CD4-positive, alpha-beta T cell treated with Interleukin-12 subunit alpha and Interleukin-12 subunit beta, for 1 hour (primary cell): ENCODE data around the gene SGSH.
A peak's percentile ranks its signal among the peaks of the same experiment; 100 is the strongest.
"Not testable (repeated sequence)": the region's sequence is repeated elsewhere in the genome, so short reads cannot be mapped to it uniquely, and the experiment has no call there.

Experiments used
- DNase-seq: peaks from one replicate; pipeline ENCODE4 v3.0.0-alpha.2; 2020

The SGSH gene

DNA sequence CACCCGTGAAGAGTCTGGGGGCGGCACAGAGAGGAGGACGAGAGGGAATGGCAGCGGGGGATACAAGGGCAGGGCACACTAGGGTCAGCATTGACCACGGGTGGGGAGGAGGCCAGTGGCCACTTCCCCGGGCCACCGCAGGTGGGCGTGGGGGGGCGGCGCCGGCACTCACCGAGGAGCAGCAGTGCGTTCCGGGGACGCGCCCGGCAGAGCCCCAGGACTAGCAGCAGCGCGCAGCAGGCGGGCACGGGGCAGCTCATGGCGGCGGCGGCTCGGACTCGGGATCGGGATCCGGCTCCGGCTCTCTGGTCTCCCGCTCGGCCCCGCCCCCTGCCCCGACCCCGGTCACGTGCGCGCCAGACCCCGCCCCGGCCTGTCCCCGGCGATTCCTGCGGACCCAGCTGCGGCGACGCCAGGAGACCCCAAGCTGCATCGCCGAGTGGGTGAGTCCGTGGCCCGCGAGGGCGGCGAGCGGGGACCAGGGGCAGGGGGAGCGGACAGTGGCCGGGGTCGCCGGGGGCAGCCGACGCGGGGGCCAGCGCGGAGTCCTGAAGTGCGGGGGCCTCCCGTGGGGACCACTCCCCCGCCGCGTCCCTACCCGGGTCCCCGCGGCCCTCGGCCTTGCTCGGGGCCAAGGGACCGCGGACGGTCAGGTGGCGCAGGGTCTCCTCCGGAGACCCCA lies at the start of gene SGSH, which contains the start of gene SLC26A11:
Gene SGSH, minus strand, starts transcription at position 280 of the 682 bp plus-strand sequence. Its CDS starts 20 bp downstream, at position 260.
Gene SLC26A11, plus strand, starts transcription at position 374 of the 682 bp plus-strand sequence. CDS start 1,134 bp downstream, outside the sequence.
- peak; percentile 60 for DNase-seq

DNA sequence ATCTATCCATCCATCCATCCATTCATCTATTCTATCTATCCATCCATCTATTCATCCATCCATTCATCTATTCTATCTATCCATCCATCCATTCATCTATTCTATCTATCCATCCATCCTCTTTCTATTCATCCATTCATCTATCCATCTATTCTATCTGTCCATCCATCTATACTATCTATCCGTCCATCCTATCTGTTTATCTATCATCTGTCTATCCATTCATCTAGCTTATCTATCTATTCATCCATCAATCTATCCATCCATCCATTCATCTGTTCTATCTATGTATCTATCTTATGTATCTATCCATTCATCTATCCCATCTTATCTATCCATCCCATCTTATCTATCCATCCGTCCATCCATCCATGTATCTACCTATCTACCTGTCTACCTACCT lies 49.3 kb upstream of the SGSH start:
- no peak for DNase-seq

DNA sequence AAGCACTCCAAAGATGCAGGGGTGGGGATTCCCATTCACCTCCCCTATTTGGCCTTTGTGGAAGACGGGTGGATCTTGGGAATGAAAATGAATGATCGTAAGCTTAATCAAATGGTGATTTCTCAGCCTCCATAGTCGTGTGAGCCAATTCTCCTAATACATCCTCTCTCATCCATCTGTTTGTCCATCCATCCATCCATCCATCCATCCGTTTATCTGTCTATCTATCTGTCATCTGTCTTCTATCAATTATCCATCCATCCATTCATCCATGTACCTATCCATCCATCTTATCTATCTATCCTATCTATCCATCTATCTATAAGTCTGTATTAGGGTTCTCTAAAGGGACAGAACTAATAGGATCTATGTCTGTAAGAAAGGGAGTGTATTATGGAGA lies 48.3 kb upstream of the SGSH start:
- DNase-seq: no peak

DNA sequence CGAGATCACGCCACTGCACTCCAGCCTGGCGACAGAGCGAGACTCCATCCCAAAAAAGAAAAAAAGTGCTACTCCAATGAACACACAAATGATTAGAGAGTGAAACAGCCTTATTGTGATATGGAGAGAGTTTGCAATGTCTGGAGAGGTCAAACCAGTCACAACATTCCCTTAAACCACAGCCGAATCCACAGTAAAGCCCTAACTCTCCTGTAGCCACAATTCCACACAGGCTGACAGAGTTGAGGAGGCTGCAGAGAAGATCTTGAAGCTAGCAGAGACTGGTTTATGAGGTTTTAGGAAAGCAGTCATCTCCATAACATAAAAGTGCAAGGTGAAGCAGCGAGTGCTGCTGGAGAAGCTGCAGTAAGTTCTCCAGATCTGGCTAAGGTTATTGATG lies 47.3 kb upstream of the SGSH start:
- DNase-seq: no peak

DNA sequence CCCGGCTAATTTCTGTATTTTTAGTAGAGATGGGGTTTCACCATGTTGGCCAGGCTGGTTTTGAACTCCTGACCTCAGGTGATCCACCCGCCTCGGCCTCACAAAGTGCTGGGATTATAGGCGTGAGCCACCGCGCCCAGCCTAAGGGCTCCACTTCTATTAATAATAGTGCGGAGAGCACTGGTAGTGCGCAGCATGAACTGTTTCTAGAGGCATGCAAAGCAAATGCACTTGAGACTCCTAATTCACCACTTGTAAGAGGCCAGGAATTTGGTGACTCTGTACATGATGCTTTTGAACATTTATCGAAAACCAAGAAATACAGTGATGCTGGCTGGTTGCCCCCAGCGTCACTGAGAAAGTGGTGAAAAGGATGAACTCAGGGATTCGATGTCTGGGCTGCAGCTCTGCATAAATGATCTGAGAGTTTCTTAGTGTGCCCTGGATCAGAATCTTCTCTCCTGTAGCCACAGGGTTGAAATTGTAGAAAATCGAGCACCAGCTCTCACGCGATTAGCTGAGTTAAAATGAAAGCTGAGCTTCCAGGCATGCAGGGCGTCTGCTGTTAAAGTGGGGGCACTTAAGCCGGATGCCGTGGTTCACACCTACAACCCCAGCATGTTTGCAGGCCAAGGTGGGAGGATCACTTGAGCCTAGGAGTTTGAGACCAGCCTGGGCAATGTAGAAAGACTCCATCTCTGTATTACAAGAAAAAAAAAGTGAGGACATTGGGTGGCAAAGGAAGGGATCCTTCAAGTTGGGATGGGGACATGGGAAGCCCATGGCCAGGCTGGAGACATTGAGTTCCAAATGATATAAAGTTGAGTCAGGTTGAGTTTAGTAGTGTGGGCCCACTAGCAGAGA lies 45.3 kb upstream of the SGSH start:
- peak; percentile 73 for DNase-seq

DNA sequence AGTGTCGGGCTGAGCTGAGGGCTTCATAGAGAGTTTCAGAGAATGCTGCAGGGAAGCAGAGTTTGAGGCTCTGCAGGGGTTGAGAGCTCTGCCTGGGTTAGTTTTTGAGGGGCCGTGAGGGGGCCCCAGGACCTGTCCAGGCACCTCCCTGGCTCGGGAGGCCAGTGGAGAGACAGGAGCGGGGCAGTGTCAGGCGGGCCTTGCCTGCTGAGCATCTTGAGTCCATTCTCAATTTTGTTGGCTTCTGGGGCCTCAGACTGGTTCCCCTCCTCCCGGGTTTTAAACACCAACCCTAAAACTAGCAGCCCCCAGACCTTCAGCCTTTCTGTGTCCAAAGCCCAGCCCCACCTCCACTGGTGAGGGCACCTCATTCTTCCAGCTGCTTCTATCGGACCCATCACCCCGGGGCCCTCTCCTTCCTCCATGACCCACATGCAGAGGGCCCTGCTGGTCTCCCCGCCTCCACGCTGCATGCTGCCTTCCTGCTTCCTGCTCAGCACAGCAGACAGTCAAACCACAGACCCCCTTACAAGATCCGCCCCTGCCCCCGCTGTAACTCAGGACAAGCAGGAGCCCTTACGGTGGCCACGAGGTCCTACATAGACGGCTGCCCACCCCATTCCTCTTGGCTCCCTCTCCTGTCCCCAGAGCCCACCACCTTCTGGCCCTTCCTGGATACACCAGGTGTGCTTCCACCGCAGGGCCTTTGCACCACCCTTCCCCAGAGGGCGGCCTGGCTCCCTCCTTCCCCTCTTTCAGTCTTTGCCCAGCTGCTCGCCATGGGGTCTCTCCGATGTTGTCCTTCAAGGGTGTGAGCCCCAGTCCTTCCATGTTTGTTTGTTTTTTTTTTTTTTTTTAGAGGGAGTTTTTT lies 44.3 kb upstream of the SGSH start:
- DNase-seq: peak; percentile 59

DNA sequence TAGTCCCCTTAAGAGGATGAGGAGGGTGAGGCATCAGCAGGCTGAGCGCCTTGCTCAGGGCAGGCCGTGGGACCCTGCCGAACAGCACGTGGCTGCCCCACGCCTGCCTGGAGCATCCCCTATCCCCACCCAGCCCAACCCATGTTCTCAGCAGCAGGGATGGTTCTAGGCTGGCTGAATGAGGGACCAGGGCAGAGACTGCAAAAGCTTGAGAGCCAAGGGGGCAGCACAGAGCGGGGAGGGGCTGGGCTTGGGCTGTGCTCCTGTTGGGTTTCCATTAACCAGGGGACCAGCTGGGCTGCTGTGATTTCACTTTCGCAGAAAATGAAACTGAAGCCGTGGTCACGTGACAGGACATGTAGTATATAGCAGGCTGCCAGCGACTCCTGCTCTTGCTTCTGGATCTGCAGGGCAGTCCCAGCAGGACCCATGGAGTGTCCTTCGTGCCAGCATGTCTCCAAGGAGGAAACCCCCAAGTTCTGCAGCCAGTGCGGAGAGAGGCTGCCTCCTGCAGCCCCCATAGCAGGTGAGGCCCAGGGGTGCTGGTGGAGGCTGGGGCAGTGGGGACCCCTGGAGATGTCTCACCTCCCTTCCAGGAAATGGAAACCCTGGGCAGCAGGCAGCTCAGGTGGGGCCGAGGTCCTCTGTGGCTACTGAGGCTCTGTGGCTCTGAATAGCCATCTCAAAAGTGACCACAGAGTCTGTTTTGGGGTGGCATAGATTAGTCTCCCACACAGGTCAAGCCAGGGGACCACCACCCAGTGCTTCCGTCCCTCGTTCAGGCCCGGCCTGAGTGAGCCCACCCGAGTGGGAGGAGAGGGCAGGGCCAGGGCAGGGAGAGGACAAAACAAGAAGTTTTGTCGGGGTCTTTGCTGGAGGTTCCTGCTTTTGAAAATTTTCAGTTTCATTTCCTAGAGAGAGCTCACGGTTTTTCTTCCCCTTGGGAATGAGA lies 43.4 kb upstream of the SGSH start:
- DNase-seq: peak; percentile 89

DNA sequence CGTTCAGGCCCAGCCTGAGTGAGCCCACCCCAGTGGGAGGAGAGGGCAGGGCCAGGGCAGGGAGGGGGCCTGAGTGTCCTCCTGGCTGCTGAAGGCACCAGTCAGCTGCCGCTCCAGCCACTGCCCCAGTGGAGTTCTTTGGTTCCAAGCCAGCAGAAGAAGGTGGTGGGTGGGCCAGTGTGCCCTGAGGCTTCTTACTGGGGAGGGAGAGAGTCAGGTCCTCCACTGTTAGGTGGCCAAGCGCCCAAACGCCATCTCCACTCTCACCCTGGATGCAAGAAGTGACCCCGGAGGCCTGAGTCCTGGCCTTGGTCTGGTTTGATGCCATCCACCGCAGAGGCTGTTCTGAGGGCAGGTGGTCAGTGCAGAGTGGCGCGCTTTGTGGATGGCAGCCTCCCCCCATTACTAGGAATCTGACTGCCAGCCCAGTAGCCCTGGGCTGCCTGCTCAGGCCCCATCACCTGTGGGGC lies 42.7 kb upstream of the SGSH start:
- no peak for DNase-seq

DNA sequence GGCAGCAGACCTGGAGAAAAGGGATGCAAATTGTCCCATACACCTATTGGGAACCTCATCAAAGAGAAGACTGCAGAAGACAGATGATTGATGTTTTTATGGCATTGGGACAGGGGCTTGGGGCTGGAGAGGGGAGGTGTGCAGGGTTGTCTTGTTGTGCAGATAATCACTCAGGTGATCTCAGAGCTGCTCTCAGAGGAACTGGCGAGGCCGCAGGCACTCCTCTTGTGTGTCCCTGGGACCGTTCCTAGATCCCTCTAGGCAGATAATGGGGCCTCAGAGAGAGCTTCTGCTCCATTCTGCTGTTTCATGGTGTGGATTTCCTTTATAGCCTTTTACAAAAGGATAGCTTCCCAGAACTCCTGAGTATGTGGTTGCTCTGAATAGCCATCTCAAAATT lies 42.2 kb upstream of the SGSH start:
- no peak for DNase-seq

DNA sequence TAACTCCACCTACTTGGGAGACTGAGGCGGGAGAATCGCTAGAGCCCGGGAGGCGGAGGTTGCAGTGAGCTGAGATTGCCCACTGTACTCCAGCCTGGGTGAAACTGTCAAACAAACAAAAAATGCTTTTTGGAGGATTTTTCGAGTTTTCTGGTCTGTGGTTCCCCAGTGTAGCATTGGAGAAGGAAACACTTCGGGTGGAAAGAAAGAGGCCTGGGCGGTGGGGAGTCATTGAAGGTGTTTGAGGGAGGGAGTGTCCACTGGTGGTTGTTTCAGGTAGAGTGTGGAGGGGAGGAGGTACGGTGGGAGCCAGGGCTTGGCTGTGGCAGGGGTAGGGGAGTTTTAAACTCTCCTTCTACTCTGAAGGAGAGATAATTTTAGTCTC lies 41.8 kb upstream of the SGSH start:
- DNase-seq: no peak

DNA sequence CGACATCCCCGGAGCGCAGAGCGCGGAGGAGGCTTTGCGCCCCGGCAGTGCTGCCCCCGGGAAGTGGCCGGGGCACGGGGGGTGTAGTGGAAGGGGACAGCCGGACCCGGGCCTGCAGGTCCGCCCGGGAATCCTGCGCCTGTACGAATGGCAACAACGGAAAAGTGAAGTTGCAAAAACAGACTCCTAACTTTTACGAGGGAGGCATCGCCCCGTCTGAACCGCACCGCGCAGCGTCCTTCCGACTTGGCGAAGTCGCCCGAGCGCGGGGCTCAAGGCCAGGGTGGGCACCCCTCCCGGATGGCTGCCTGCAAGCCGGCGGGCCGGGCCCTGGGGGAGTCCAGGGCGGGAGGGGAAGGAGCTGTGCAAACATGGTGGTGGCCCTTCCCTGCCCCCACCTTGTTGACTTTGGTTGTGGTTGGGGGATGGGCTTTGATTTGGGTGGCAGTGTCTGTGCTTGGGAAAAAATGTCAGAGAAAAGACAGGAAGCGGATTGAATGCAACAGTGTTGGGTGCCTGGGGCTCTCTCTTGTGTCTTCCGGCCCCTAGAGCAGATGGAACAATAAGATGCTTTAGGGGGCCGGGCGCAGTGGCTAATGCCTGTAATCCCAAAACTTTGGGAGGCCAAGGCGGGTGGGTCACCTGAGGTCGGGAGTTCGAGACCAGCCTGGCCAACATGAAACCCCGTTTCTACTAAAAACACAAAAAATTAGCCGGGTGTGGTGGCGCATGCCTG lies 41.2 kb upstream of the SGSH start:
- DNase-seq: peak; percentile 83

DNA sequence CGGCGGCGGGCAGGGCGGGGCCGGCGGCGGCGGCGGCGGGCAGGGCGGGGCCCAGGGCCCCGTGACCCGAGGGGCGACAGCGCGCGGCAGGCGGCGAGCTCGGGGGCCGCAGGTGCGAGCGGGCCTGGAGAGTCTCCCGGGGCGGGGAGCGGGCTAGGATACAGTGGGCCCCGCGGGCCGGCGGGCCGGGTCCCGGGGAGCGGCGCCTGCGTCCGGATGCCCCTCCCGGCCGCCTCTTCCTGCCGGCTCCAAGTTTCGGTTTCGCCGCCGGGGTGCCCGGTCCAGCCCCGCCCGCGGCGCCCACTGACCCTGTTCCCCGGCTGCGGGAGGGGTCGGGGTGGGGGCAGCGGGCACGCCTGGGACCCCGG lies 40.6 kb upstream of the SGSH start, which contains the start of gene RNF213:
Gene RNF213, plus strand, starts transcription at position 62 of the 368 bp plus-strand sequence. CDS start 2,830 bp downstream, outside the sequence.
- DNase-seq: peak; percentile 65

DNA sequence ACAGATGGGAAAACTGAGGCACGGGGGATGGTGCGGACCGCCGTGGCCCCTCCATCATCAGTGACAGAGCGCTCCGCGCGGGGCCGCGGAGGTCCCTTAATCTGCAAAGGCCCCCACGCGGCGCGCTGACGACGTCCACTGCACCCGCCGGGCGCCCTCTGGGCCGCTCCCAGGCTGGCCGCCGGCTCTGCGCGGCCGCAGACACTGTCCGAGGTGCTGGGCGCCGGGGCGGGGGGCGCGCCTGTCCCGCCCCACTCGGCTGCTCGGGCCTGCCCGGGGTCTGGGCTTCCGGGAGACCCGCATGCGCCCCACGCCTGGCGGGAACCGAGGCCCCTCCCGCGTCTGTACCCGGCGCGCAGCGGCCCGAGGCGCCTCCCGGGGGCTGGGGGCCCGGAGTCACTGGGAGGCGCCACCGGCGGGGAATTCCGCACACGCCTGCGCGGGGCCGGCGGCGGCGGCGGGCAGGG lies 40.0 kb upstream of the SGSH start:
- DNase-seq: peak; percentile 85

DNA sequence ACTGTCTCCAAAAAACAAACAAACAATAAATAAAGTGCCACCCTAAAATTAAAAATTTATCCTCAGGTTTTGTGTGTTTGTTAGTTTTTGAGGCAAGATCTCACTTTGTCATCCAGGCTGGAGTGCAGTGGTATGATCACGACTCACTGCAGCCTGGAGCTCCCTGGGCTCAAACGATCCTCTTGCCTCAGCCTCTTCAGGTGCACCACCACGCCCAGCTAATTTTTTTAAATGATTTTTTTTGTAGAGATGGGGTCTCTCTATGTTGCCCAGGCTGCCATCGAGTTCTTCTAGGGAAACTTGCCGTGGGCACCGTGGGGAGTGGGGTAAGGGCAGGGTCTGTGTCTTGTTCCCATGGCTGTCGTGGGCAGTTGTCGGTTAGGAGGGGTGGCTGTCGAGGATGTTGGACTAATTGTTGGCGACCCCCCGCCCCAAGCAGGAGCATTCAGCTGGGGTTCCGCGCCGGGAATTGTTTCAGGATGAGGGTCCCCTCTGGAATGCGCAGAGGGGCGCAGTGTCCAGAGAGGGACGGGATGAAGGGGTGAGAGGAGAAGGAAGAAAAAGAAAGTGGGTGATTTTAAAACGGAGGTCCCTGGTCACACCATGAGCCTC lies 39.4 kb upstream of the SGSH start:
- no peak for DNase-seq

DNA sequence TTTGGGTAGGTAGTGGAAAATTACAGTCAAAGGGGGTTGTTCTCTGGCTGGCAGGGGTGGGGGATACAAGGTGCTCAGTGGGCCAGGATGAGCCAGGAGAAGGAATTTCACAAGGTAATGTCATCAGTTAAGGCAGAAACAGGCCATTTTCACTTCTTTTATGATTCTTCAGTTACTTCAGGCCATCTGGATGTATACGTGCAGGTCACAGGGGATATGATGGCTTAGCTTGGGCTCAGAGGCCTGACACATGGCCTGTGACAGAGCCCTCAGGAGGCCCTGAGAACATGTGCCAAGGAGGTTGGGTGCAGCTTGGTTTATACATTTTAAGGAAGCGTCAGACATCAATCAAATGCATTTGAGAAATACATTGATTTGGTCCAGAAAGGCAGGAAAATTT lies 38.2 kb upstream of the SGSH start:
- not testable (repeated sequence) for DNase-seq

DNA sequence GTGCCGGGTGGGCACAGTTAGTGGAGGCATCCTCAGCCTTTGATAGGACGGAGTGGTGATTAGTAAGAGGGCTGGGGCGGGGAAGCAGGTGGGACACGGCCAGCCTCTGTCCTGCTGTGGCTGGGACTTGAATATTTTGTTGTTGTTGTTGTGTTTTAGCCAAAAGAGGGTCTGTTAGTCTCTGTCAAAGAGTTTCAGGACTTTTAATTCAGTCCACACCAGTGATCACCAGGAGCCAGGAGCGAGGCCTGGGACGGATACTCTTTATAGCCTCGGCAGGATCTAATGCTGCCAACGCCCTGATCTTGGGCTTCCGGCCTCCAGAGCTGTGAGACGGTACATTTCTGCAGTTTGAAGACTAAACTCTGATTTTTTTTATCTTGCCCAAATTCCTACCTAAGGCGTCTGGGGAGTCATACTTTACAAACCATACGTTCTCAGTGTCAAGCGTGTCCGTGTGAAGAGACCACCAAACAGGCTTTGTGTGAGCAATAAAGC lies 37.6 kb upstream of the SGSH start:
- no peak for DNase-seq

DNA sequence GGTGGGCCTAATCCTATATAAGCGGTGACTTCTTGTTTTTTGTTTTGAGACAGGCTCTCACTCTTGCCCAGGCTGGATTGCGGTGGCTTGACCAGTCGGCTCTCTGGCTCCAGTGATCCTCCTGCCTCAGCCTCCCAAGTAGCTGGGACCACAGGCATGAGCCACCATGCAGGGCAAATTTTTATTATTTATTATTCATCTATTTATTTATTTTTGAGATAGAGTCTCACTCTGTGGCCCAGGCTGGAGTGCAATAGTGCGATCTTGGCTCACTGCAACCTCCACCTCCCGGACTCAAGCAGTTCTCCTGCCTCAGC lies 35.9 kb upstream of the SGSH start:
- no peak for DNase-seq

DNA sequence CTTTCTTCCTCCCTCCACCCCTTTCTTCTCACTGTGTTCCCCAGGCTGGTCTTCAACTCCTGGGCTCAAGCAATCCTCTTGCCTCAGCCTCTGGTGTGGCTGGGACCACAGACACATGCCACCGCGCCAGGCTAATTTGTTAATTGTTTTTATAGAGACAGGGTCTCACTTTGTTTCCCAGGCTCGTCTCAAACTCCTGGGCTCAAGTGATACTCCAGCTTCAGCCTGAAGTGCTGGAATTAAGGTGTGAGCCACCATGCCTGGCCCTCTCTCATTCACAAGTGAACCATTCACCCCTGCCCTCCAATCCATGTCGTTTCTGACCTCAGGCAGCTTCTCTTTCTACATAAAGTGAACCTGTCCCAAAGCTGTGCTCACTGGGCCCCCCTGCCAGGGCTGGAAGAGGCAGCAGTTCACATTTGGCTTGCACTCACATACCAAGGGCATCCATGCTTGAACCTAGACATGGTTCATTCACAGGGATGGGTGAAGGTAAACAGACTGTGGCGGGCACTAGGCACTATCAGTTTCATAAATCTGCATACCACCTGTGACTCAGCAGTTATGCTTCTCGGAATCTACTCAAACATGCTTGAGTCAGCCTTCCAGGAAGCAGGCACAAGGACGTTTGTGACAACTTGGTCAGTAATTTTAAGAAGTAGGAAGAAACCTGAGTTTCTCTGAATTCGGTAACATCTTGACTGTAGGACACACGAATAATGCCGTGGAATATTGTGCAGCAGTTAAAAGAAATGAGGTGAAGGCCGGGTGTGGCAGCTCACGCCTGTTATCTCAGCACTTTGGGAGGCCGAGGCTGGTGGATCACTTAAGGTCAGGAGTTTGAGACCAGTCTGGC lies 34.5 kb upstream of the SGSH start:
- DNase-seq: peak; percentile 71

DNA sequence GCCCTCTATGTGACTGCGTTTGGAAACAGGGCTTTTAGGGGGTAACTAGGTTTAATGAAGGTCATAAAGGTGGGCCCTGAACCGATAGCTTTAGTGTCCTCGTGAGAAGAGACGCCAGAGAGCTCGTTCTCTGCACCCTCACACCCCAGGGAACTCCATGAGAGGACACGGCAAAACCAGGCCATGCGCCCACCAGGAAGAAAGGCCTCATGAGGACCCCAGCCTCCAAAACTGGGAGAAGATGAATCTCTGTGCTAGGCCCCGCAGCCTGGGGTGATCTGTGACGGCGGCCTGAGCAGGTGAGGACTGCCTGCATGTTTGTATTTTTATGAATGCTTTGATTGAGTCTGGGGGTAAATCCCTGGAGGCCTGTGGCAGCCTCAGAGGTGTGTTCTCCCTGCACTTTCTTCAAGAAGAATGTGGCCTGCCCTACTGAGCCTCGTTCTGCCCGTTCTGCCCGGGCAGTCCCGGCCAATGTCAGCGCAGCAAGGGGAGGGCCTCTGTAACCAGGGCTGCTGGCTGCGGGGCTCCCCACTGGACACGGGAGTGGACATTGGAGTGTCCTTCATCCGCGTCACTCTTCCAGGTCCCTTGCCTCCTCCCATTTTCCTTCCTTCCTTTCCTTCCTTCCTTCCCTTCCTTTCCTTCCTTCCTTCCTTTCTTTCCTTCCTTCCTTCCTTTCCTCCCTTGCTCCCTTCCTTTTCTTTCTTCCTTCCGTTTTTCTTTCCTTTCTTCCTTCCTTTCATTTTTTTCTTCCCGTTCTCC lies 33.7 kb upstream of the SGSH start:
- DNase-seq: no peak
